IMR-90 (cell line): Measurements from ENCODE around the gene PIK3IP1. TPM values are rescaled to one million over a fixed set of nuclear protein-coding genes. Genes with fewer than 3 reads are reported as not detected.

Experiments used
- ATAC-seq: fragments of 200-7000 bp; cut with Tn5 transposase; 2 replicates; pipeline ENCODE4 v1.9.1; 2020; ENCODE audit warnings: low read depth, mild to moderate bottlenecking, moderate library complexity
- BruUV-seq: library from RNA; stranded (reverse); fragments of 400-500 nt; replicated peaks from 2 replicates; lab custom pipeline; 2021; lab: Mats Ljungman, UMichigan
- CTCF ChIA-PET: fragments of 300-600 bp; formaldehyde crosslinking; extraction: SDS; loops from one replicate; lab custom pipeline; 2021; ENCODE audit warnings: antibody characterized with exemption; lab: Yijun Ruan, JAX
- POLR2A ChIA-PET: fragments of 300-600 bp; sonication (Branson Sonifier 250); formaldehyde crosslinking; loops from one replicate; lab custom pipeline; 2022; ENCODE audit warnings: antibody characterized with exemption; ENCODE audit not compliant: unreplicated experiment; lab: Charles Lee
- DNase-seq: peaks from one replicate; pipeline ENCODE4 v3.0.0; 2013
- H2AFZ ChIP-seq: replicated peaks from 2 replicates; pipeline ENCODE3; 2013; ENCODE audit warnings: low read length, mild to moderate bottlenecking; ENCODE audit not compliant: poor library complexity
- H2AK5ac ChIP-seq: 2 replicates; pipeline ENCODE4 v1.6.1; 2013; ENCODE audit warnings: low read depth, low read length, inconsistent platforms
- H2AK9ac ChIP-seq: replicated peaks from 2 replicates; pipeline ENCODE3; 2013; ENCODE audit warnings: mild to moderate bottlenecking, low read depth, low read length, moderate library complexity; ENCODE audit not compliant: poor library complexity
- H2BK120ac ChIP-seq: 2 replicates; pipeline ENCODE4 v1.6.1; 2013; ENCODE audit warnings: low read depth, low read length, inconsistent platforms
- H2BK15ac ChIP-seq: 3 replicates; pipeline ENCODE4 v1.6.1; 2013; ENCODE audit warnings: low read depth, low read length, inconsistent platforms
- H2BK20ac ChIP-seq: 2 replicates; pipeline ENCODE4 v1.6.1; 2013; ENCODE audit warnings: low read depth, mild to moderate bottlenecking, inconsistent platforms, low read length, moderate library complexity
- H2BK5ac ChIP-seq: 2 replicates; pipeline ENCODE4 v1.6.1; 2013; ENCODE audit warnings: mild to moderate bottlenecking, low read depth, low read length, inconsistent platforms; ENCODE audit not compliant: poor library complexity, severe bottlenecking
- H3K14ac ChIP-seq: replicated peaks from 2 replicates; pipeline ENCODE4 v1.6.1; 2013; ENCODE audit warnings: low read depth, low read length, inconsistent platforms
- H3K18ac ChIP-seq: 2 replicates; pipeline ENCODE4 v1.6.1; 2013; ENCODE audit warnings: low read depth, low read length, control low read depth
- H3K23ac ChIP-seq: 2 replicates; pipeline ENCODE4 v1.6.1; 2013; ENCODE audit warnings: low read depth, low read length, inconsistent platforms
- H3K27ac ChIP-seq: 2 replicates; pipeline ENCODE4 v1.5.1; 2013; ENCODE audit warnings: mild to moderate bottlenecking, control low read depth, low read length; ENCODE audit not compliant: insufficient read depth
- H3K27me3 ChIP-seq: 2 replicates; pipeline ENCODE4 v1.6.1; 2013; ENCODE audit warnings: low read length; ENCODE audit not compliant: control insufficient read depth, insufficient read depth
- H3K36me3 ChIP-seq: 2 replicates; pipeline ENCODE4 v1.6.1; 2013; ENCODE audit warnings: low read length, mixed read lengths; ENCODE audit not compliant: control insufficient read depth, insufficient read depth
- H3K4ac ChIP-seq: 2 replicates; pipeline ENCODE4 v1.6.1; 2013; ENCODE audit warnings: low read depth, low read length, inconsistent platforms
- H3K4me1 ChIP-seq: 2 replicates; pipeline ENCODE4 v1.6.1; 2013; ENCODE audit warnings: low read length, mixed read lengths; ENCODE audit not compliant: control insufficient read depth, insufficient read depth
- H3K4me2 ChIP-seq: 2 replicates; pipeline ENCODE4 v1.6.1; 2013; ENCODE audit warnings: low read depth, mild to moderate bottlenecking, control low read depth, low read length, moderate library complexity
- H3K4me3 ChIP-seq: 2 replicates; pipeline ENCODE4 v1.5.1; 2013; ENCODE audit warnings: low read depth, mild to moderate bottlenecking, control low read depth, low read length, moderate library complexity; ENCODE audit not compliant: insufficient read depth
- H3K56ac ChIP-seq: 2 replicates; pipeline ENCODE4 v1.6.1; 2013; ENCODE audit warnings: low read length, inconsistent platforms; ENCODE audit not compliant: insufficient read depth; ENCODE audit errors: extremely low read depth
- H3K79me1 ChIP-seq, 2 experiments: 2 replicates each; pipeline ENCODE4 v1.6.1; 2013; ENCODE audit warnings: low read length in 2 of 2, inconsistent platforms in 1 of 2, low read depth in 1 of 2
- H3K9ac ChIP-seq: 2 replicates; pipeline ENCODE4 v1.6.1; 2013; ENCODE audit warnings: low read depth, low read length, control low read depth
- H3K9me1 ChIP-seq: 2 replicates; pipeline ENCODE4 v1.6.1; 2013; ENCODE audit warnings: low read length, inconsistent platforms; ENCODE audit not compliant: insufficient read depth
- H3K9me3 ChIP-seq: 2 replicates; pipeline ENCODE4 v1.6.1; 2013; ENCODE audit warnings: low read length; ENCODE audit not compliant: control insufficient read depth, insufficient read depth
- H4K20me1 ChIP-seq: 2 replicates; pipeline ENCODE4 v1.6.1; 2013; ENCODE audit warnings: low read length, inconsistent platforms; ENCODE audit not compliant: insufficient read depth
- H4K5ac ChIP-seq: 2 replicates; pipeline ENCODE4 v1.6.1; 2013; ENCODE audit warnings: mild to moderate bottlenecking, low read depth, low read length, control low read depth
- H4K8ac ChIP-seq, 2 experiments: 2 replicates each; pipeline ENCODE4 v1.6.1; 2013; ENCODE audit warnings: low read depth in 2 of 2, low read length in 2 of 2, control low read depth in 1 of 2, inconsistent platforms in 1 of 2
- H4K91ac ChIP-seq: 2 replicates; pipeline ENCODE4 v1.6.1; 2013; ENCODE audit warnings: low read depth, low read length, inconsistent platforms; ENCODE audit not compliant: insufficient read depth
- BHLHE40 ChIP-seq: fragments of 150-350 bp; IDR thresholded peaks from 2 replicates; pipeline ENCODE4 v1.6.1; 2016; ENCODE audit warnings: mild to moderate bottlenecking, low read depth, low read length
- CEBPB ChIP-seq: IDR thresholded peaks from 2 replicates; pipeline ENCODE4 v1.6.1; 2012; ENCODE audit warnings: low read depth, low read length, improper control_type of control experiment
- CHD1 ChIP-seq: IDR thresholded peaks from 2 replicates; pipeline ENCODE4 v1.6.1; 2012; ENCODE audit warnings: low read depth, low read length, improper control_type of control experiment
- ELK1 ChIP-seq: fragments of 150-350 bp; IDR thresholded peaks from 2 replicates; pipeline ENCODE4 v1.6.1; 2016; ENCODE audit warnings: low read depth, mild to moderate bottlenecking, low read length, moderate library complexity, borderline replicate concordance
- FOS ChIP-seq: fragments of 150-350 bp; IDR thresholded peaks from 2 replicates; pipeline ENCODE4 v1.6.1; 2016; ENCODE audit warnings: low read depth, low read length
- MAZ ChIP-seq: IDR thresholded peaks from 2 replicates; pipeline ENCODE4 v1.6.1; 2012; ENCODE audit warnings: low read depth, mild to moderate bottlenecking, low read length, improper control_type of control experiment, moderate library complexity, borderline replicate concordance
- MXI1 ChIP-seq: IDR thresholded peaks from 2 replicates; pipeline ENCODE4 v1.6.1; 2012; ENCODE audit warnings: low read depth, mild to moderate bottlenecking, low read length, moderate library complexity, borderline replicate concordance
- POLR2A ChIP-seq: IDR thresholded peaks from 2 replicates; pipeline ENCODE4 v1.6.1; 2012; ENCODE audit warnings: mild to moderate bottlenecking, low read depth, low read length
- RAD21 ChIP-seq: IDR thresholded peaks from 2 replicates; pipeline ENCODE4 v1.6.1; 2012; ENCODE audit warnings: low read length, improper control_type of control experiment
- RCOR1 ChIP-seq: IDR thresholded peaks from 2 replicates; pipeline ENCODE4 v1.6.1; 2012; ENCODE audit warnings: mild to moderate bottlenecking, low read length, improper control_type of control experiment; ENCODE audit not compliant: insufficient replicate concordance
- SMC3 ChIP-seq: fragments of 150-350 bp; IDR thresholded peaks from 2 replicates; pipeline ENCODE4 v1.6.1; 2016; ENCODE audit warnings: low read depth, mild to moderate bottlenecking, antibody characterized with exemption, low read length, moderate library complexity
- USF2 ChIP-seq: fragments of 150-350 bp; IDR thresholded peaks from 2 replicates; pipeline ENCODE4 v1.6.1; 2017; ENCODE audit warnings: mild to moderate bottlenecking, antibody characterized with exemption, low read length, low read depth
- WGBS, 2 experiments: methylation state at CpG; one replicate each; pipeline versions ENCODE4 v1.1.5 to v1.1.7; 2013; ENCODE audit warnings: missing lambda C conversion rate in 2 of 2; ENCODE audit not compliant: insufficient read length in 1 of 2; ENCODE audit errors: extremely low coverage in 2 of 2; 5-methylcytosine and 5-hydroxymethylcytosine counted together
- dilution Hi-C: fragments of 300-500 bp; cut with HindIII; formaldehyde crosslinking; loops from one replicate; pipeline ENCODE4 v1.14.3; 2018; ENCODE audit warnings: low sequenced_read_pairs; ENCODE audit not compliant: unreplicated experiment
- in situ Hi-C: fragments of 300-500 bp; cut with MboI; formaldehyde crosslinking; loops from 3 replicates; pipeline ENCODE4 v1.14.3; 2019; ENCODE audit warnings: low sequenced_read_pairs, inconsistent platforms, mixed read lengths
- intact Hi-C: fragments of 100-400 bp; cut with micrococcal nuclease; formaldehyde crosslinking; loops from 2 replicates; pipeline ENCODE4 v1.10.0; 2022
- polyA plus RNA-seq, 3 experiments: library from polyadenylated mRNA; depleted of rRNA; stranded (reverse); fragments of >200 nt; gene quantifications; 2 replicates each; pipeline ENCODE4 v1.2.3, GENCODE V29; 2012; ENCODE audit warnings: low replicate concordance in 1 of 3
- total RNA-seq: library from RNA; depleted of rRNA; stranded (reverse); fragments of >200 nt; gene quantifications from 2 replicates; pipeline ENCODE4 v1.2.3, GENCODE V29; 2012

Gene PIK3IP1
- total and polyA plus RNA-seq, 2 of the 4 experiments (the other 2 are of a cell fraction), result 12.9 to 17.6 TPM

GRCh38 chr22:31340360-31340759 is 48.1 kb upstream of the PIK3IP1 start:
- Histone ChIP-seq H3K4ac (no peak overlapping the region), H3K4me3 (no peak overlapping the region), H3K27me3 (no peaks in the 10 kb centered on the region), H3K79me1 (peaks cover 29 to 93% of the 10 kb centered on the region in 2 experiments), H2BK120ac (no peak overlapping the region), H4K8ac (no peak overlapping the region), H4K20me1 (peaks cover 65% of the 10 kb centered on the region), H3K56ac (no peak overlapping the region), H3K4me2 (no peak overlapping the region), H2BK5ac (no peak overlapping the region), H3K4me1 (peaks cover 33% of the 10 kb centered on the region), H3K36me3 (peaks cover 58% of the 10 kb centered on the region), H3K23ac (no peak overlapping the region), H3K9ac (no peak overlapping the region), H2AK5ac (no peak overlapping the region), H3K9me3 (no peaks in the 10 kb centered on the region), H4K91ac (no peak overlapping the region), H2BK15ac (no peak overlapping the region), H3K27ac (no peak overlapping the region), H3K14ac (no peak overlapping the region), H2BK20ac (no peak overlapping the region), H2AFZ (no peak overlapping the region), H3K18ac (no peak overlapping the region), H3K9me1 (peaks cover 34% of the 10 kb centered on the region), H2AK9ac (no peak overlapping the region), H4K5ac (no peak overlapping the region)
- dilution Hi-C loops (no loop called here), in situ Hi-C loops (loop anchor here (10.0 kb wide), 1 partner anchor 56 kb away; no protein-coding TSS in a partner anchor), intact Hi-C loops (no loop called here)
- WGBS, 2 experiments, result no CpG with 5 or more reads among the region's 6 CpGs
- no TSS peak for BruUV-seq
- POLR2A ChIA-PET, result no interaction called here
- no peak for TF ChIP-seq POLR2A
- TF ChIP-seq RCOR1, result no peak
- no peak for TF ChIP-seq SMC3
- no peak for TF ChIP-seq USF2
- TF ChIP-seq ELK1, result no peak
- TF ChIP-seq CHD1, result no peak
- no peak for TF ChIP-seq MAZ
- no peak for TF ChIP-seq CEBPB
- no peak for TF ChIP-seq BHLHE40
- no peak for TF ChIP-seq FOS
- no peak for TF ChIP-seq RAD21
- TF ChIP-seq MXI1, result no peak
- ATAC-seq (no peak), DNase-seq (no peak)
- CTCF ChIA-PET, result no interaction called here
